Measurements from ENCODE around the gene AQP6.

GRCh38 chr12:50006754-50007442 lies 34.2 kb downstream of the AQP6 start:
- no peak for TF ChIP-seq CTCF (IDR thresholded peaks at IDR 0.05)
- no peak for TF ChIP-seq POLR2A (IDR thresholded peaks at IDR 0.05)

Data from right lobe of liver (tissue), 4 donors.